DND-41 (cell line): ENCODE measurements around the gene CSAD.

ENCODE experiments used
- ATAC-seq: fragments of 200-7000 bp; cut with Tn5 transposase; 3 replicates; pipeline ENCODE4 v1.9.1; 2021; ENCODE audit warnings: low read depth; ENCODE audit not compliant: insufficient read depth
- DNase-seq: peaks from one replicate; pipeline ENCODE4 v3.0.0-alpha.2; 2020
- H2AFZ ChIP-seq: 2 replicates; pipeline ENCODE4 v1.6.0; 2012; ENCODE audit warnings: low read depth, low read length
- H3K27ac ChIP-seq: 2 replicates; pipeline ENCODE4 v1.5.1; 2012; ENCODE audit warnings: low read length, inconsistent platforms
- H3K27me3 ChIP-seq: fragments of 200-600 bp; sonication (generic); 2 replicates; pipeline ENCODE4 v1.6.0; 2012; ENCODE audit warnings: low read length, mild to moderate bottlenecking, inconsistent platforms; ENCODE audit not compliant: insufficient read depth, poor library complexity
- H3K36me3 ChIP-seq: 2 replicates; pipeline ENCODE4 v1.5.1; 2012; ENCODE audit warnings: low read length, inconsistent platforms; ENCODE audit not compliant: insufficient read depth
- H3K4me1 ChIP-seq: 2 replicates; pipeline ENCODE4 v1.5.1; 2012; ENCODE audit warnings: mild to moderate bottlenecking, low read length; ENCODE audit not compliant: insufficient read depth
- H3K4me2 ChIP-seq: 2 replicates; pipeline ENCODE4 v1.6.0; 2012; ENCODE audit warnings: mild to moderate bottlenecking, moderate library complexity, low read length, inconsistent platforms; ENCODE audit not compliant: insufficient read depth
- H3K4me3 ChIP-seq, 2 experiments: fragments of 200-600 bp in 1 of 2; shearing (Covaris generic) in 1 of 2; 2 replicates each; pipeline ENCODE4 v1.5.1; 2012 to 2016; ENCODE audit warnings: inconsistent platforms in 2 of 2, low read length in 2 of 2, mild to moderate bottlenecking in 2 of 2, low read depth in 1 of 2, moderate library complexity in 1 of 2
- H3K79me2 ChIP-seq: 2 replicates; pipeline ENCODE4 v1.6.0; 2012; ENCODE audit warnings: low read length, inconsistent platforms; ENCODE audit not compliant: insufficient read depth
- H3K9ac ChIP-seq: 2 replicates; pipeline ENCODE4 v1.6.0; 2012; ENCODE audit warnings: low read depth, mild to moderate bottlenecking, inconsistent platforms, low read length, moderate library complexity
- H3K9me3 ChIP-seq: 2 replicates; pipeline ENCODE4 v1.5.1; 2012; ENCODE audit warnings: low read length, moderate library complexity, mild to moderate bottlenecking, inconsistent platforms; ENCODE audit not compliant: insufficient read depth, severe bottlenecking
- H4K20me1 ChIP-seq: 2 replicates; pipeline ENCODE4 v1.6.0; 2012; ENCODE audit warnings: low read length; ENCODE audit not compliant: insufficient read depth
- CTCF ChIP-seq: IDR thresholded peaks from 2 replicates; pipeline ENCODE4 v1.5.1; 2012; ENCODE audit warnings: borderline replicate concordance, low read length, moderate library complexity, mild to moderate bottlenecking; ENCODE audit not compliant: poor library complexity, severe bottlenecking; ENCODE audit errors: extremely low read depth
- EZH2 ChIP-seq: IDR thresholded peaks from 3 replicates; pipeline ENCODE4 v1.6.1; 2012; ENCODE audit warnings: borderline replicate concordance, low read depth, mild to moderate bottlenecking, moderate library complexity, low read length, inconsistent platforms; ENCODE audit not compliant: severe bottlenecking

Gene CSAD

GRCh38 chr12:53193040-53193439, 12.3 kb upstream of the CSAD start:
- Histone ChIP-seq H3K27ac (no peak overlapping the region), H2AFZ (no peak overlapping the region), H3K79me2 (no peaks in the 10 kb centered on the region), H3K9me3 (no peaks in the 10 kb centered on the region), H3K4me3 (no peak overlapping the region), H3K9ac (no peak overlapping the region), H3K27me3 (no peaks in the 10 kb centered on the region), H3K4me2 (no peak overlapping the region), H3K36me3 (peaks cover 24% of the 10 kb centered on the region), H4K20me1 (peaks cover 4% of the 10 kb centered on the region; the same call in 1 of the 2 replicates), H3K4me1 (no peaks in the 10 kb centered on the region)
- no peak for DNase-seq
- ATAC-seq, result no peak
- TF ChIP-seq EZH2 (no peak), CTCF (no peak)

- Histone ChIP-seq H2AFZ (no peak overlapping the region), H3K27me3 (no peaks in the 10 kb centered on the region), H3K4me2 (no peak overlapping the region), H3K4me3 (no peak overlapping the region), H3K27ac (no peak overlapping the region), H3K4me1 (no peaks in the 10 kb centered on the region), H3K79me2 (no peaks in the 10 kb centered on the region), H3K9me3 (no peaks in the 10 kb centered on the region), H4K20me1 (peaks cover 6% of the 10 kb centered on the region; the same call in 1 of the 2 replicates), H3K36me3 (peaks cover 29% of the 10 kb centered on the region), H3K9ac (no peak overlapping the region)
- DNase-seq (no peak), ATAC-seq (no peak)
- TF ChIP-seq CTCF (no peak), EZH2 (no peak)
Measured at GRCh38 chr12:53192531-53193021, 11.9 kb upstream of the CSAD start.

GRCh38 chr12:53191885-53192530, 11.3 kb upstream of the CSAD start:
- ATAC-seq, result no peak
- Histone ChIP-seq H3K36me3 (peaks cover 34% of the 10 kb centered on the region), H3K27me3 (no peaks in the 10 kb centered on the region), H3K27ac (no peak overlapping the region), H3K4me3 (no peak overlapping the region), H3K4me2 (no peak overlapping the region), H3K4me1 (no peaks in the 10 kb centered on the region), H3K79me2 (no peaks in the 10 kb centered on the region), H2AFZ (no peak overlapping the region), H4K20me1 (peaks cover 6% of the 10 kb centered on the region; the same call in 1 of the 2 replicates), H3K9ac (no peak overlapping the region), H3K9me3 (no peaks in the 10 kb centered on the region)
- no peak for DNase-seq
- TF ChIP-seq CTCF (no peak), EZH2 (no peak)
